KG1 (cell line): ENCODE data around the gene TRAPPC6A.

Experiments used
- DNase-seq: peaks from one replicate; lab custom pipeline; 2025; lab: John Stamatoyannopoulos, UW

The TRAPPC6A gene

DNA sequence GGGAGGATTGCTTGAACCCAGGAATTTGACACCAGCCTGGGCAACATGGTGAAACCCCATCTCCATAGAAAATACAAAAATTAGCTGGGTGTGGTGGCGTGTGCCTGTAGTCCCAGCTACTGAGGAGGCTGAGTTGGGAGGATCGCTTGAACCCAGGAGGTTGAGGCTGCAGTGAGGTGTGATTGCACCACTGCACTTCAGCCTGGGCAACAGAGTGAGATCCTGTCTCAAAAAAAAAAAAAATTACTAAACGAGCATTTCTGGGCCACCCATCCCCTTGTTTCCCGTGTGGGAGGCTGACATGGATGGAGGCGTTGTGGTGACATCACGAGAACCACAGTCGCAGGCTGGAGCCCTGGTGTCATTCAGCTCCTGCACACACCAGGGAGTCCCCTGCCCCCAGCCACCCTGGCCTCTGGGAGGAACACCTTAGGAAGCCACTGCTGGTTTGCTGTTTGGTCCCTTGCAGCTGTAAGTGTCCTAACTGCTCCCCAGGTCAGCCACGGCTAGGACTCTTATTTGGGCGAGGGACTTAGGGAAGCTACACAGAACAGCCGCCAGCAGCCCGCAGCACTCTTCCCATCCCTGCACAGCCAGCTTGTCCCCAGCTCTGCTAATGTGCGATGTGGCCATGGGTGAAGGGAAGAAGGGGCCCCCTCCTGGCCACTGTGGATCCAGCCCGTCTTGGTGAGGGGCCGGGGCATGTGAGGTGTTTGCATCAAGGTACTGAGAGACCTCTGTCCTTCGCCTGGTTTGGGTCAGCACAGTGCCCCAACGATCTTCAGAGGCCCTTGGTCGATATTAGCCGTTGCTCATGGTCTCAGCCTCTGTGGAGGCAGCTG lies 30.0 kb downstream of the TRAPPC6A start:
- no peak for DNase-seq

DNA sequence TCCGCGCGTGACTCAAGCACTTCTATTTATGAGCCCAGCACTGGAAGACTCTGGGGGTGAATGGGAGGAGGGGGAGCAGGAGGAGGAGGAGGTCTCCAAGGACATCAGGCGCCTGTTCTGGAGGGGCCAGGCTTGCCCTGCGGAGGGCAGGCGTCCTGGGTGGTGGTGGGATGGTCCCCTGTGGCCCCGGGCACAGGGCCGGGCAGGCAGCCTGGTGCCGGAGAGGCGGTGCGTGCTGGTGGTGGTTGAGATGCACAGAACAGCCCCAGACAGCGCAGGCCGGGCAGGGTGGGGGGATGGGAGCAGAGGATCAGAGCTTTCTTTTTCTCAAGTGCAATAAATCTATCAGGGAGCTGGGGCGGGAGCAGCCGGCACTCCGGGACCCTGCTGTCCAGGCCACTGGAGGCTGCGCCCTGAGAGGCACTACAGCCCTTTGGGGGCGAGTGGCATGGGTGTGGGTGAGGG lies 31.3 kb downstream of the TRAPPC6A start:
- no peak for DNase-seq

- DNase-seq = no peak
Observed at GRCh38 chr19:45146251-45146650, 31.8 kb downstream of the TRAPPC6A start.

DNA sequence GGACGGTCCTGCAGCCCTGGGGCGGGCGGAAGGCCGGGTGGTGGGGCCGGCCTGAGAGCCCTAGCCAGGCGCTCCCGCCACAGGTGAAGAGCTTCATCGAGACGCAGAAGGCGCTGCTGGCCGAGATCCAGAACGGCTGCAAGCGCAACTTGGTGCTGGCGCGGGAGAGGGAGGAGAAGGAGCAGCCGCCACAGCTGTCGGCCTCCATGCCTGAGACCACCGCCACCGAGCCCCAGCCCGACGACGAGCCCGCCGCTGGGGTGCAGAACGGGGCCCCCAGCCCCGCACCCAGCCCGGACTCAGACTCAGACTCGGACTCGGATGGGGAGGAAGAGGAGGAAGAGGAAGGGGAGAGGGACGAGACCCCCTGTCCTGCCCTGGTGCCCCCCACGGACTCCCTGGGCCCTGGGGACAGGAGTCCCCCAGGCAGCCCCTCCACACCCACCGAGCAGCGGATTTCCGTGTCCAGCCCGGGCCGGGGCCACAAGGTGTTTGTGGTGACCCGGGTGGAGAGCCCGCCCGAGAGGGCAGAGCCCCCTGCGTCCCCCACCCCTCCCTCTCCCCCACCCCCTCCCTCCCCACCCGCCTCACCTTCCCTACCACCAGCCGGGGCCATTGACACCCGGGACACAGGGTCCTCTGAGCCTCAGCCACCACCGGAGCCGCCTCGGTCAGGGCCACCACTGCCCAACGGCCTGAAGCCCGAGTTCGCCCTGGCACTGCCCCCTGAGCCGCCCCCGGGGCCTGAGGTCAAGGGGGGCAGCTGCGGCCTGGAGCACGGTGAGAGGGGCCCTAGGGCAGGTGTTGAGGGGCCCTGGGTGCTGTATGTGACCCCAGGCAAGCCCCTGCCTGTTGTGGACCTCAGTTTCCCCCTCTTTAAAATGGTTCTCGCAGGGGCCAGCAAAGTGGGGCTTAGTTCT lies 32.5 kb downstream of the TRAPPC6A start:
- DNase-seq = no peak

DNA sequence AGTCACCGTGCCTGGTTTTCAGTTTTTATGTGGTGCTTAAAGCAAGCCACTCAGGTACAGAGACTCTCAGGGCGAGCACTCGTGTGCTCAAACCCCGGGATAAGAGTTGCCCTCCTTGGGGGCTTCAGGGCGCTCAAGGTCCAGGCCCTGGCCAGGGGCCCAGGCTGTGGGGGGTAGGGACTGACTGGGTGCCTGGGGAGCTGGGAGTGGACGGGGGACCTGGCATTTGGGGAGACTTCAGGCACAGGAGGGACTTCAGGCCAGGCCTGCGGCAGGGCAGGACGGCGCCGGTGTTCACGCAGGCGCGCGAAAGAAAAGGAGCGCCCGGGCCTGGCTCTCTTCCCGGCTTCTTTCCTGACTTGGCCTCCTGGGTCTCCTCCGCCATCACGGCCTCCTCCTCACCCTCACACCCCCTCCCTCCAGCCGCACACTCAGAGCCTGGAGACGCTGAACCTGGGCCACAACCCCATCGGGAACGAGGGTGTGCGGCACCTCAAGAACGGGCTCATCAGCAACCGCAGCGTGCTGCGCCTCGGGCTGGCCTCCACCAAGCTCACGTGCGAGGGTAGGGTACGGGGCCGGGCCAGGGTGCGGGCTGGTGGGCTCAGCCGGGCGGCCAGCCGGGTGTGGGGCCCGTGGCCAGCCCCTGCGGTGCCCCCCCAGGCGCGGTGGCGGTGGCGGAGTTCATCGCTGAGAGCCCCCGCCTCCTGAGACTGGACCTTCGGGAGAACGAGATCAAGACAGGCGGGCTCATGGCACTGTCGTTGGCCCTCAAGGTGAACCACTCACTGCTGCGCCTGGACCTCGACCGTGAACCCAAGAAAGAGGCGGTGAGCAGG lies 33.4 kb downstream of the TRAPPC6A start:
- no peak for DNase-seq

DNA sequence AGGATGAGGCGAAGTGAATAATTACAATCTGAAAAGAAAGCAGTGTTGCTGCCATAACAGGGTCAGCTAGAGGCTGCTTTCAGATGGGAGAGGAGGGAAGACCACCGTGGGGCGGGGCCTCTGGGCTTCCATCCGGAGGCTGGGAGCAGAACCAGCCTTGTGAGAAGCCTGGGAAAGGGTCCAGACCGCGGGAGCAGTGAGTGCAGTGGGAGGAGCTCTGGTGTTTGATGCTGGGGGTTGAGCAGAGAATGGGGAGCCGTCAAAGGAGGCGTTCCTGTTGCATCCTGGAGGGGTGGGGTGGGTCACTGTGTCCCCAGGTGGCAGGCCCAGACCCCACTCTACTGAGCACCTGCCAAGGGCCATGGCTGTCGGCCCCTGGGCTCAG lies 35.3 kb downstream of the TRAPPC6A start:
- DNase-seq = no peak

- no peak for DNase-seq
Observed at GRCh38 chr19:45142016-45142725, 35.9 kb downstream of the TRAPPC6A start.

DNA sequence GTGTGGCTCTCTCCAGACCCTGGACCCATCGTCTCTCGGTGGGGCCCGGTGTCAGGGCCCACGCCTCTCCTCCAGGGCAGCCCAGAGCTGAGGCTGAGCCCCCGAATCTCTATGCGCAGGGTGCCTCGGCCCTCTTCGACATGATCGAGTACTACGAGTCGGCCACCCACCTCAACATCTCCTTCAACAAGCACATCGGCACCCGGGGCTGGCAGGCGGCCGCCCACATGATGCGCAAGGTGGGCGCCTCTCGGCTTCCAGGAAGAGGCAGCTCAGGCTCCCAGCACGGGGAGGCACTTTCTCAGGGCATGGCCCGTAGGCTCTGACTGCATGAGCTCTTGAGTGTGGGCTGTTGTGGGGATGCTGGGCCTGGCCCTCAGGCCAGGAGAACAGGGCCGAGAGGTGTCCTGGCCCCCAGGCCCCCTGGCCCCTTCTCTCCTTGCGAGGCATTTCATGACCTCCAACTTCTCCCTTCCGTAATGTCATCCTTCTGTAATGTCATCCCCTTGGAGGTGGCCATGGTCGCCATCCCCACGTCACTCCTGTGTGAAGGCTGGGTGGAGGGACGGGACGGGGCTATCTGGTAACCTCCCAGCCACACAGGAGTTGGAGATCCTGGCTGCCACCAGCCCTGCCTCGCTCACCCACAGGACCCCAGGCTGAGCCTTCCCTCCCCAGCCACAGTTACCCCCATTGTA lies 36.7 kb downstream of the TRAPPC6A start:
- DNase-seq = no peak

- no peak for DNase-seq
Observed at GRCh38 chr19:45140533-45140932, 37.5 kb downstream of the TRAPPC6A start.

- DNase-seq = no peak
Observed at GRCh38 chr19:45140144-45140503, 37.9 kb downstream of the TRAPPC6A start.

DNA sequence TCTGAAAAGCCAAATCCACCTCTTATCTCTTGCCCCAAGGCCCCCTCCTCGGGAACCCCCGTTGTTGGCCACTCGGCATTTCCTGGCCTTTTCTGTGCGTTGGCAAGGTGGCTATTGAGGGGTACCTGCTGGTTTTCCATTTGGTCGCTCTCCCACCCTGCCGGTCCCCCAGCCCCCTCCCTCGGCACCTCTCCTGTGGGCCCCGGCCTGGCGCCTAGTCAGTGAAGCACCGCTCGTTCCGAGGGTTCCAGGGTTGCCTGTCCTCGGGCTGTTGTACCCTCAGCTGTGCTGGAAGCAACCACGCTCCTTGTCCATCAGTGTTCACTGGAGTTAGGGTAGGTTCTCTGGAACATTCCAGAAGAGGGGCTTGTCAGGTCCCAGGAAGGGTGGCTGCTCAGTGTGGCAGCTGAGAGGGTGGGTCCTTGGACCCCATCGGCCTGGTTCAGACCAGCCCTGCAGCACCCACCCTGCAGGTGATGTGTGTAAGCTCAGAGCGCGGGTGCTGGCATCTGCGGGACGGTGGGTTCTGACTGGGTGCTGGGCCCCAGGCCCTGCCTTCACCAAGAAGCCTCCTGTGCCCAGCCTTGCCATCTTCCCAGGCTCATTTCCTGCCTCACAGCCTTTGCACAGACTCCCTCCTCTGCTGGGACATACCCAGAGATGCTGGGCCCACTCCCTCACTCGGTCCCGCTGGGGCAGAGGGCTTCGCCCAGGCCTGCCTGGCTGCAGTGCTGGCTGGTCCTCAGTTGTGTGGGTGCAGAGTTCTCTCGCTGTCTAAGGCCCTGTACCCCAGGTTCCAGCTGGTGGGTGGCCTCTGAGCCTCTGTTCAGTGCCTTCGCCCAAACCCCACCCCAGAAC lies 38.5 kb downstream of the TRAPPC6A start:
- DNase-seq = no peak

DNA sequence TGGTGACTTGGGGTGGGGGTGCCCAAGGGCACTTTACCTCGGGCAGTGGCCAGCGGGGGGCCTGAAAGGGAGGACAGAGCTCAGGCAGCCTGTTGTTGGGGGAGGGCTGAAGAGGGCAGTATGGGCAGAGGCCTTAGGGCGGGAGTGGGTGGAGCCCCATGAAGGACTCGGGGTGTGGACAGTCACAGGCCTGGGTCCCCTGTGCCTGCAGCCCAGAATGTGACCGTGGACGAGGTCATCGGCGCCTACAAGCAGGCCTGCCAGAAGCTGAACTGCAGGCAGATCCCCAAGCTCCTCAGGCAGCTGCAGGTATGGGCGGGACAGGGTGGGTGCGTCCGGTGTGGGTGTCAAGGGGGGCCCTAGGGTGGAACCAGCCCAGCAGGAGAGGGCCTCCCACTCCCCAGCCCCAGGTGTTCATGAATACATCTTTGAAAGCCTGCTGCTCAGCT lies 39.7 kb downstream of the TRAPPC6A start:
- DNase-seq = no peak

- DNase-seq = no peak
Observed at GRCh38 chr19:45137179-45137761, 40.8 kb downstream of the TRAPPC6A start.

GRCh38 chr19:45136507-45137178 lies 41.4 kb downstream of the TRAPPC6A start:
- DNase-seq = no peak

DNA sequence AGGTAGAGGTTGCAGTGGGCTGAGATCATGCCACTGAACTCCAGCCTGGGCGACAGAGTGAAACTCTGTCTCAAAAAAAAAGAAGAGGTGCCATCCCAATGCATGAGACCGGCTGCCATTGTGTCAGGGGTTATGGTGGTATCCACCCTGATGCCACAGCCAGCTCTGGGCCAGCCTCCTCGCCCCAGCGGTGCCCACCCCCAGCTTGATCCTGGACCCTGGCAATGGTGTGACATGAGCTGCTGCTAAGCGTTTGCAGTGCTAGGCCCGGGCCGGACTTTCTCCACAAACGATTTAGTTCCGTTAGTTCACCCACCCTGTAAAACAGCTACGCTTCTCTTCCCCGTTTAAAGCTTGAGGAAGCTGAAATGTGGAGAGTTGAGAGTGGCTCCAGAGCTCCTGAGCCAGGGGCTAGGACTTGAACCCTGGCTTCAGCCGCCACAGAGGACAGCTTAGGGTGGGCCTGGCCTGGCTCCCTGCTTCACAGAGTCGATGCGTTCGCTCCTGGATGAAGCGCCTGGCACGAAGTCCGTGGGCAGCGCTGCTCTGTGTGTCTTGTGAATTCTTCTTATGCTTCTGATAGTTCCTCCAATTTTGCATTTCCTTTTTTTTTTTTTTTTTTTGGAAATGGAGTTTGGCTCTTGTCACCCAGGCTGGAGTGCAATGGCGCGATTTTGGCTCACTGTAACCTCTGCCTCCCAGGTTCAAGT lies 42.7 kb downstream of the TRAPPC6A start:
- DNase-seq = no peak

GRCh38 chr19:45133661-45134060 lies 44.4 kb downstream of the TRAPPC6A start:
- no peak for DNase-seq

GRCh38 chr19:45130888-45131615 lies 47.0 kb downstream of the TRAPPC6A start:
- DNase-seq = no peak
